Measurements from ENCODE around the gene STPG2. TPM values are rescaled to one million over a fixed set of nuclear protein-coding genes. Genes with fewer than 3 reads are reported as not detected.

The STPG2 gene
- total and polyA plus RNA-seq, 10 of the 15 experiments (the other 5 are each of a cell fraction or from before 2014, with no cell fraction given) = 0.13 to 0.24 TPM; not detected in 8

DNA sequence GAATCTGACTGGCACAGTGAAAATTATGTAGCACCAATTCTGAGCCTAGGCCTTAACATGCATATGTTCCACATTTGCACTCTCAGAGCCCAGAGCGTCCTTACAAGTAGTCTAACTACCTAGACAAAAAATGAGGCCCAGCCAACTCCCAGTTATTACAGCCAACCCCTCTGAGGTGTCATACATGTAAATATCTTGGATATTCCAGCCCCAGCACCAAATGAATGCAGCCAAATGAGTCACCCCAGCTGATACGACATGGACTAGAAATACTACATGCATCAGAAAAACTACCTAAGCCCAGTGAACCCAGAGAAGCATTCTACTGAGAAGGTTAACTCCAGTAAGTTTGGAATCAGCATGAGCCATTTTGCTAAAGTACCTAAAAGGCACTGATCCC, 145.1 kb downstream of the STPG2 start (continued):
- TF ChIP-seq, protein P1, sequence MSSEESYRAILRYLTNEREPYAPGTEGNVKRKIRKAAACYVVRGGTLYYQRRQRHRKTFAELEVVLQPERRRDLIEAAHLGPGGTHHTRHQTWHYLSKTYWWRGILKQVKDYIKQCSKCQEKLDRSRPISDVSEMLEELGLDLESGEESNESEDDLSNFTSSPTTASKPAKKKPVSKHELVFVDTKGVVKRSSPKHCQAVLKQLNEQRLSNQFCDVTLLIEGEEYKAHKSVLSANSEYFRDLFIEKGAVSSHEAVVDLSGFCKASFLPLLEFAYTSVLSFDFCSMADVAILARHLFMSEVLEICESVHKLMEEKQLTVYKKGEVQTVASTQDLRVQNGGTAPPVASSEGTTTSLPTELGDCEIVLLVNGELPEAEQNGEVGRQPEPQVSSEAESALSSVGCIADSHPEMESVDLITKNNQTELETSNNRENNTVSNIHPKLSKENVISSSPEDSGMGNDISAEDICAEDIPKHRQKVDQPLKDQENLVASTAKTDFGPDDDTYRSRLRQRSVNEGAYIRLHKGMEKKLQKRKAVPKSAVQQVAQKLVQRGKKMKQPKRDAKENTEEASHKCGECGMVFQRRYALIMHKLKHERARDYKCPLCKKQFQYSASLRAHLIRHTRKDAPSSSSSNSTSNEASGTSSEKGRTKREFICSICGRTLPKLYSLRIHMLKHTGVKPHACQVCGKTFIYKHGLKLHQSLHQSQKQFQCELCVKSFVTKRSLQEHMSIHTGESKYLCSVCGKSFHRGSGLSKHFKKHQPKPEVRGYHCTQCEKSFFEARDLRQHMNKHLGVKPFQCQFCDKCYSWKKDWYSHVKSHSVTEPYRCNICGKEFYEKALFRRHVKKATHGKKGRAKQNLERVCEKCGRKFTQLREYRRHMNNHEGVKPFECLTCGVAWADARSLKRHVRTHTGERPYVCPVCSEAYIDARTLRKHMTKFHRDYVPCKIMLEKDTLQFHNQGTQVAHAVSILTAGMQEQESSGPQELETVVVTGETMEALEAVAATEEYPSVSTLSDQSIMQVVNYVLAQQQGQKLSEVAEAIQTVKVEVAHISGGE (CRISPR knock-in tag; IDR thresholded peaks at IDR 0.05) = no peak
- TF ChIP-seq, protein P2, sequence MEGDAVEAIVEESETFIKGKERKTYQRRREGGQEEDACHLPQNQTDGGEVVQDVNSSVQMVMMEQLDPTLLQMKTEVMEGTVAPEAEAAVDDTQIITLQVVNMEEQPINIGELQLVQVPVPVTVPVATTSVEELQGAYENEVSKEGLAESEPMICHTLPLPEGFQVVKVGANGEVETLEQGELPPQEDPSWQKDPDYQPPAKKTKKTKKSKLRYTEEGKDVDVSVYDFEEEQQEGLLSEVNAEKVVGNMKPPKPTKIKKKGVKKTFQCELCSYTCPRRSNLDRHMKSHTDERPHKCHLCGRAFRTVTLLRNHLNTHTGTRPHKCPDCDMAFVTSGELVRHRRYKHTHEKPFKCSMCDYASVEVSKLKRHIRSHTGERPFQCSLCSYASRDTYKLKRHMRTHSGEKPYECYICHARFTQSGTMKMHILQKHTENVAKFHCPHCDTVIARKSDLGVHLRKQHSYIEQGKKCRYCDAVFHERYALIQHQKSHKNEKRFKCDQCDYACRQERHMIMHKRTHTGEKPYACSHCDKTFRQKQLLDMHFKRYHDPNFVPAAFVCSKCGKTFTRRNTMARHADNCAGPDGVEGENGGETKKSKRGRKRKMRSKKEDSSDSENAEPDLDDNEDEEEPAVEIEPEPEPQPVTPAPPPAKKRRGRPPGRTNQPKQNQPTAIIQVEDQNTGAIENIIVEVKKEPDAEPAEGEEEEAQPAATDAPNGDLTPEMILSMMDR (IDR thresholded peaks at IDR 0.05 in 2 of 3, conservative IDR thresholded peaks at IDR 0.05 in 1 of 3; ENCODE audit: control insufficient read depth in 2 of 3, extremely low read depth in 1 of 3, insufficient read depth in 1 of 3, low read depth in 3 of 3, low read length in 3 of 3) = no peak
- TF ChIP-seq CBX3 (IDR thresholded peaks at IDR 0.05; ENCODE audit: borderline replicate concordance, low read depth) (no peak), ZZZ3 (IDR thresholded peaks at IDR 0.05; ENCODE audit: control insufficient read depth, insufficient read length, low read depth) (no peak), ZNF274 (IDR thresholded peaks at IDR 0.05; ENCODE audit: insufficient read depth, insufficient read length) (no peak), IKZF1 (conservative IDR thresholded peaks at IDR 0.05) (no peak), RAD21 (IDR thresholded peaks at IDR 0.05; ENCODE audit: insufficient read depth, low read depth, low read length) (no peak)
